ENCODE measurements around the gene MT1F.
A peak's percentile ranks its signal among the peaks of the same experiment; 100 is the strongest.

Gene MT1F

DNA sequence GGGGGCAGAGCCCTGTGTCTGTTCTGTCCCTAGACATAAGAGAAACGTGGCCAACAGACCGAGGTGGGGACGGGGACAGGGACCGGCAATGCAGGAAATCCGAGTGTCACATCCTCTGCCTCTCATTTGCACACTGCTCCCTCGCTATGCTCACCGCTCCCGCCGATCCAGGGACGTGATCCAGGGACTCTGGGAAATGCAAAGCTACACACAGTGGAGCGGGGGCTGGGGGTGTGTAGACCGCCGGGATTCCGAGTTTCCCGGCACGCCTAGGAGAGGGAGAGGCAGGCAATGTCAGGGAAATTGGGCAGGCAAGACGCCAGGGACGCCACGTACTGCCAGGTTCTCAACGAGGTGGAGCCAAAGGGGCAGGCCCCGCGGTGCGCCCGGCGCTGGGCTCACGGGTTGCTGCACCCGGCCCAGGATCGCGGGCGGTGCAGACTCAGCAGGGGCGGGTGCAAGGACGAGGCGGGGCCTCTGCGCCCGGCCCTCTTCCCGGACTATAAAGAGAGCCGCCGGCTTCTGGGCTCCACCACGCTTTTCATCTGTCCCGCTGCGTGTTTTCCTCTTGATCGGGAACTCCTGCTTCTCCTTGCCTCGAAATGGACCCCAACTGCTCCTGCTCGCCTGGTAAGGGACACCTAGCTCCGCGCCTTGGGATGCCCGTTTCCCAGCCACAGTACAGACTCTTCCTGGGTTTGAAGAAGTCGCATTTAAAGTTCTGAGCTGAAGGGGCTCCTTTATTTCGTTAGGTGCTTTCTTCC is 24.4 kb downstream of the MT1F start, which contains the start of gene MT1X:
Gene MT1X (plus strand): TSS at position 532 of the 764 bp plus-strand sequence. CDS start 71 bp downstream, at position 603.
- peak; percentile 48 for DNase-seq (ENCODE audit: low read depth)
- peak within 1 kb of the TSS; percentile 66 for H3K4me3 ChIP-seq (ENCODE audit: control insufficient read depth, low read depth, low read length)
- no peak for TF ChIP-seq CTCF (IDR thresholded peaks at IDR 0.05; ENCODE audit: control insufficient read depth, insufficient read depth, low read depth, low read length, missing control alignments)

- TF ChIP-seq CTCF (IDR thresholded peaks at IDR 0.05; ENCODE audit: control insufficient read depth, insufficient read depth, low read depth, low read length, missing control alignments), result no peak
- no peak for DNase-seq (ENCODE audit: low read depth)
- peak overlapping the region; percentile 66 for H3K4me3 ChIP-seq (ENCODE audit: control insufficient read depth, low read depth, low read length)
These were observed 25.1 kb downstream of the MT1F start for GRCh38 chr16:56682703-56683397.

DNA sequence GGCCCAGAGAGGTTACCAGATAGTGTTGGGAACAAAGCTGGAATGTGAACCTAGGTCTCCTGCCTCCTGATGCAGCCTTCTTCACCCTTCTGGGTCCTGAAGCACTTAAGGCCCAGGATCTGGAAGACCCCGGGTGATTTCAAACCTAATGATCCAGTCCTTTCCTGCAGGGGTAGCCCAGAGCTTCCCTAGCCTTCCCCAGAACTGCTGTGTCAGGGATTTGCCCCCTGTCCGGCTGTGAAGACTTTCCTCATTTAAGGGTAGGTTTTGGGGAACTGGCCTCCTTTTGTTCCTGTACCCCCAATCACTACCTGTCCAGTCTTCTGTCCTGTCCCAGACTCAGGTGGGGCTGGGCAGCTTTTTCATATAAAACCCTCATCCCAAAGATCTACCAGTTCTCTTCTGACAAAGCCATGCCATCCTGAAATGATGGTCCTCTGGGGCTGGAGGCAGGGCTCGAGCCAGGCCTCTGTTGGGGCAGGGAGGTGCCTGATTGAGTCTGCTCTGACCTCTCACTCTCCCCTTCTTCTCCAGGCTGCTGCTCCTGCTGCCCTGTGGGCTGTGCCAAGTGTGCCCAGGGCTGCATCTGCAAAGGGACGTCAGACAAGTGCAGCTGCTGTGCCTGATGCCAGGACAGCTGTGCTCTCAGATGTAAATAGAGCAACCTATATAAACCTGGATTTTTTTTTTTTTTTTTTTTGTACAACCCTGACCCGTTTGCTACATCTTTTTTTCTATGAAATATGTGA is 25.8 kb downstream of the MT1F start:
- no peak for DNase-seq (ENCODE audit: low read depth)
- H3K4me3 ChIP-seq (ENCODE audit: control insufficient read depth, low read depth, low read length), result peak overlapping the region; percentile 66

GRCh38 chr16:56684256-56684925 is 26.6 kb downstream of the MT1F start:
- no peak overlapping the region for H3K4me3 ChIP-seq (ENCODE audit: control insufficient read depth, low read depth, low read length)
- DNase-seq (ENCODE audit: low read depth), result no peak
- TF ChIP-seq CTCF (IDR thresholded peaks at IDR 0.05; ENCODE audit: control insufficient read depth, insufficient read depth, low read depth, low read length, missing control alignments), result no peak

More for the DNA sequence above, 25.8 kb downstream of the MT1F start:
- TF ChIP-seq CTCF (IDR thresholded peaks at IDR 0.05; ENCODE audit: control insufficient read depth, insufficient read depth, low read depth, low read length, missing control alignments), result no peak

- DNase-seq (ENCODE audit: low read depth), result no peak
- H3K4me3 ChIP-seq (ENCODE audit: control insufficient read depth, low read depth, low read length), result no peak overlapping the region
- no peak for TF ChIP-seq CTCF (IDR thresholded peaks at IDR 0.05; ENCODE audit: control insufficient read depth, insufficient read depth, low read depth, low read length, missing control alignments)
These were observed 27.3 kb downstream of the MT1F start for GRCh38 chr16:56684926-56685590.

Data from AG09309 (cell line).